ENCODE measurements around the gene LSM10. TPM values are rescaled to one million over a fixed set of nuclear protein-coding genes. Genes with fewer than 3 reads are reported as not detected.

LSM10 gene
- total and polyA plus RNA-seq, 2 donors from 2014 or later, result 29.5 to 91.6 TPM

DNA sequence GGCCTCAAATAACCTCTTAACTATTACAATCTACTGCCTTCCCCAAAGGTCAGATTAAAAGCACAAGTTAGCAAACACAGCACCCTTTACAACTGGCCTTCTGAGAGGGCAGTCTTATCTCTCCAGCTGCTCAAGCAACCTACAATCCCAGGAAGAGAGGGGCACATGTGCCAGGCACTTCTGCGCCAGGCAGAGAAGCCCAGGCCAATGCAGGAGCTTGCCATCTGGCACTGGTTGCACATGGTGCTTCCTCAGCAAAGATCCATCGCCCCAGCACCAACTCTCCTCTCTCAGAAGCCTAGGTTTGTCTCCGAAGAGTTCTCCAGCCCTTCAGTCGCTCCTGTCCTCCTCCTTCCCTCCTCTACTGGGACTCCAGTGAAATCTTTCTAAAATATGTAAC lies 14.5 kb downstream of the LSM10 start:
- TF ChIP-seq, protein P1, sequence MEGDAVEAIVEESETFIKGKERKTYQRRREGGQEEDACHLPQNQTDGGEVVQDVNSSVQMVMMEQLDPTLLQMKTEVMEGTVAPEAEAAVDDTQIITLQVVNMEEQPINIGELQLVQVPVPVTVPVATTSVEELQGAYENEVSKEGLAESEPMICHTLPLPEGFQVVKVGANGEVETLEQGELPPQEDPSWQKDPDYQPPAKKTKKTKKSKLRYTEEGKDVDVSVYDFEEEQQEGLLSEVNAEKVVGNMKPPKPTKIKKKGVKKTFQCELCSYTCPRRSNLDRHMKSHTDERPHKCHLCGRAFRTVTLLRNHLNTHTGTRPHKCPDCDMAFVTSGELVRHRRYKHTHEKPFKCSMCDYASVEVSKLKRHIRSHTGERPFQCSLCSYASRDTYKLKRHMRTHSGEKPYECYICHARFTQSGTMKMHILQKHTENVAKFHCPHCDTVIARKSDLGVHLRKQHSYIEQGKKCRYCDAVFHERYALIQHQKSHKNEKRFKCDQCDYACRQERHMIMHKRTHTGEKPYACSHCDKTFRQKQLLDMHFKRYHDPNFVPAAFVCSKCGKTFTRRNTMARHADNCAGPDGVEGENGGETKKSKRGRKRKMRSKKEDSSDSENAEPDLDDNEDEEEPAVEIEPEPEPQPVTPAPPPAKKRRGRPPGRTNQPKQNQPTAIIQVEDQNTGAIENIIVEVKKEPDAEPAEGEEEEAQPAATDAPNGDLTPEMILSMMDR (IDR thresholded peaks at IDR 0.05; ENCODE audit: borderline replicate concordance, extremely low read depth, insufficient read depth), result no peak
- Histone ChIP-seq H3K9ac (ENCODE audit: low read length in 3 of 3) (no peak overlapping the region), H3K9me3 (ENCODE audit: control insufficient read depth in 2 of 3, insufficient read depth in 1 of 3, low read length in 3 of 3) (no peaks in the 10 kb centered on the region), H3K4me1 (ENCODE audit: control insufficient read depth in 2 of 3, insufficient read depth in 2 of 3, low read depth in 1 of 3, low read length in 3 of 3) (peaks cover 0 to 35% (median 20%) of the 10 kb centered on the region in 3 donors), H3K4me3 (ENCODE audit: low read length in 3 of 3) (no peak overlapping the region), H3K27ac (ENCODE audit: low read depth in 2 of 2, low read length in 2 of 2) (no peak overlapping the region), H3K27me3 (ENCODE audit: control insufficient read depth, insufficient read depth, low read length) (no peaks in the 10 kb centered on the region), H3K36me3 (ENCODE audit: control insufficient read depth in 2 of 3, insufficient read depth in 3 of 3, low read length in 3 of 3) (no peaks in the 10 kb centered on the region)
- FAIRE-seq (no peak), DNase-seq (peak in 1 of 5 donors; percentile 43)
- intact Hi-C loops (cut with DNase I), result no loop called here

GRCh38 chr1:36382669-36383068 lies 15.0 kb downstream of the LSM10 start:
- FAIRE-seq, result no peak

GRCh38 chr1:36382231-36382630 lies 15.5 kb downstream of the LSM10 start:
- Histone ChIP-seq H3K36me3 (ENCODE audit: control insufficient read depth in 2 of 3, insufficient read depth in 3 of 3, low read length in 3 of 3) (no peaks in the 10 kb centered on the region), H3K27ac (ENCODE audit: low read depth in 2 of 2, low read length in 2 of 2) (no peak overlapping the region), H3K27me3 (ENCODE audit: control insufficient read depth, insufficient read depth, low read length) (no peaks in the 10 kb centered on the region)

More at GRCh38 chr1:36382669-36383068, 15.0 kb downstream of the LSM10 start:
- H3K4me1 ChIP-seq (ENCODE audit: control insufficient read depth in 2 of 3, insufficient read depth in 2 of 3, low read depth in 1 of 3, low read length in 3 of 3), result peaks cover 0 to 38% (median 20%) of the 10 kb centered on the region in 3 donors
- no peaks in the 10 kb centered on the region for H3K27me3 ChIP-seq (ENCODE audit: control insufficient read depth, insufficient read depth, low read length)
- H3K9me3 ChIP-seq (ENCODE audit: control insufficient read depth in 2 of 3, insufficient read depth in 1 of 3, low read length in 3 of 3), result no peaks in the 10 kb centered on the region
- no peak overlapping the region for H3K27ac ChIP-seq (ENCODE audit: low read depth in 2 of 2, low read length in 2 of 2)
- no peaks in the 10 kb centered on the region for H3K36me3 ChIP-seq (ENCODE audit: control insufficient read depth in 2 of 3, insufficient read depth in 3 of 3, low read length in 3 of 3)
- no peak overlapping the region for H3K4me3 ChIP-seq (ENCODE audit: low read length in 3 of 3)
- intact Hi-C loops (cut with DNase I), result no loop called here
- H3K9ac ChIP-seq (ENCODE audit: low read length in 3 of 3), result no peak overlapping the region
- TF ChIP-seq, protein P1 (IDR thresholded peaks at IDR 0.05; ENCODE audit: borderline replicate concordance, extremely low read depth, insufficient read depth), result no peak
- no peak for DNase-seq

More at GRCh38 chr1:36382231-36382630, 15.5 kb downstream of the LSM10 start:
- FAIRE-seq (no peak), DNase-seq (peak in 1 of 5 donors; percentile 21)
- TF ChIP-seq, protein P1 (IDR thresholded peaks at IDR 0.05; ENCODE audit: borderline replicate concordance, extremely low read depth, insufficient read depth), result no peak
- H3K9ac ChIP-seq (ENCODE audit: low read length in 3 of 3), result no peak overlapping the region
- no peak overlapping the region for H3K4me3 ChIP-seq (ENCODE audit: low read length in 3 of 3)
- intact Hi-C loops (cut with DNase I), result no loop called here
- no peaks in the 10 kb centered on the region for H3K9me3 ChIP-seq (ENCODE audit: control insufficient read depth in 2 of 3, insufficient read depth in 1 of 3, low read length in 3 of 3)
- peaks cover 0 to 39% (median 20%) of the 10 kb centered on the region in 3 donors for H3K4me1 ChIP-seq (ENCODE audit: control insufficient read depth in 2 of 3, insufficient read depth in 2 of 3, low read depth in 1 of 3, low read length in 3 of 3)
